ENCODE results near the gene CDK14.

Gene CDK14

DNA sequence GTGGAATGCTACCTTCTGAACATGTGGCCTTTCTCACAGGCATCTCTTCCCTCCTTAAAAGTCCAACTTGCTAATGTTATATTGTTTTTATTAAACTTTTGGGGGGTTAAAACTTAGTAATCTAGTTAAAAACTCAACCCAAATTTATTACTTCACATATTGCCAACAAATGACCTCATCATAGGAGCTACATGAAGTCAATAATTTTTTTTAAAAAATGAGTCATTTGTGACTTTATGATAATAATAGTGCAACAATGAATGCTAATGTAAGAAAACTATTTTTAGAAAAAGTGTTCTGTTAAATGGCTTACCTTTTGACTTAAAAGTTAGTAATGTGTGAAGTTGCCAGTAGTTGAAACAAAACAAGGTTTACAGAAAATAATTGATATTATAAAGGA lies 342.2 kb downstream of the CDK14 start:
- Mint-ChIP-seq H3K4me1 (no peaks in the 10 kb centered on the region), H3K9me3 (no peaks in the 10 kb centered on the region), H3K4me3 (no peak overlapping the region), H3K27ac (no peak overlapping the region), H3K36me3 (no peaks in the 10 kb centered on the region), H3K27me3 (no peaks in the 10 kb centered on the region)

- Mint-ChIP-seq H3K4me3 (no peak overlapping the region), H3K4me1 (no peaks in the 10 kb centered on the region), H3K27ac (no peak overlapping the region), H3K36me3 (no peaks in the 10 kb centered on the region), H3K27me3 (no peaks in the 10 kb centered on the region), H3K9me3 (no peaks in the 10 kb centered on the region)
These were observed 343.5 kb downstream of the CDK14 start for GRCh38 chr7:90939666-90940065.

GRCh38 chr7:90944021-90944420 lies 347.9 kb downstream of the CDK14 start:
- H3K36me3 Mint-ChIP-seq: no peaks in the 10 kb centered on the region
- no peak overlapping the region for H3K27ac Mint-ChIP-seq
- no peak overlapping the region for H3K4me3 Mint-ChIP-seq
- H3K9me3 Mint-ChIP-seq: no peaks in the 10 kb centered on the region
- H3K4me1 Mint-ChIP-seq: no peaks in the 10 kb centered on the region
- H3K27me3 Mint-ChIP-seq: no peaks in the 10 kb centered on the region

DNA sequence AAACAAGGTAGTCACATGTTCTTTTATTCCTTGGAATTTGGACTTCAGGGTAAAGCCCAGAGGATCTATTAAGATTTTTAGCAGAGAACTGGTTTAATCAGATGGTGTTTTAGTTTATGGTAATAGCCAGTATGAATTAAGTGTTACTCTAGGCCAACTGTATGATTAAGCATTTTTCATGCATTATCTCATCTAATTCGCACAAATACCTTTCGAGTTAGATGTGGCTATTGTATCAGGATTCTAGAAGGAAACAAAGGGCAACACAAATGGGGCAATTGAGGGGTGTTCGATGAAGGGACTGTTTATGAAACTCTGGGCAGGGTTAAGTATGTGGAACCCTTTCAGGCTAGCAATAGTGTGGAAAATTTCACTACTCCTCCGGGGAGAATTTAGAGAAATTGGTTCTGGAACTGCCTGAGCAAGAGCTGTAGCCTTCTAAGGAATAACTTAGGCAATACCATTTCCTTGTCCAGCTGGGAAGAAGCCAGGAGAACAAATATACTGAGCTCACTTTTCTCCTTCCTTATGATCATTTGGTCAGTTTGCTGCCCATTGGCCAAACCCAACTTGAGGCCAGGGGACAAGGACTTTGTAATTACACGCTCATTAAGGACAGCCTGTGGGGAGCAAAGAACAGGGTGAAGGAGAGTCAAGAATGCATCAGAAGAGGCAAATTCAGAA lies 349.1 kb downstream of the CDK14 start:
- Mint-ChIP-seq H3K4me3 (no peak overlapping the region), H3K27ac (no peak overlapping the region), H3K27me3 (no peaks in the 10 kb centered on the region), H3K4me1 (no peaks in the 10 kb centered on the region), H3K9me3 (no peaks in the 10 kb centered on the region), H3K36me3 (no peaks in the 10 kb centered on the region)

GRCh38 chr7:90946730-90947501 lies 350.8 kb downstream of the CDK14 start:
- H3K9me3 Mint-ChIP-seq: no peaks in the 10 kb centered on the region
- no peak overlapping the region for H3K4me3 Mint-ChIP-seq
- H3K36me3 Mint-ChIP-seq: no peaks in the 10 kb centered on the region
- no peaks in the 10 kb centered on the region for H3K27me3 Mint-ChIP-seq
- H3K4me1 Mint-ChIP-seq: no peaks in the 10 kb centered on the region
- H3K27ac Mint-ChIP-seq: no peak overlapping the region

GRCh38 chr7:90948085-90948484 lies 352.0 kb downstream of the CDK14 start:
- H3K36me3 Mint-ChIP-seq: no peaks in the 10 kb centered on the region
- no peaks in the 10 kb centered on the region for H3K27me3 Mint-ChIP-seq

GRCh38 chr7:90951229-90951628 lies 355.1 kb downstream of the CDK14 start:
- Mint-ChIP-seq H3K36me3 (no peaks in the 10 kb centered on the region), H3K4me3 (no peak overlapping the region), H3K9me3 (no peaks in the 10 kb centered on the region), H3K4me1 (no peaks in the 10 kb centered on the region), H3K27ac (no peak overlapping the region), H3K27me3 (no peaks in the 10 kb centered on the region)

More at GRCh38 chr7:90948085-90948484, 352.0 kb downstream of the CDK14 start:
- no peaks in the 10 kb centered on the region for H3K4me1 Mint-ChIP-seq
- no peak overlapping the region for H3K27ac Mint-ChIP-seq
- H3K9me3 Mint-ChIP-seq: no peaks in the 10 kb centered on the region
- no peak overlapping the region for H3K4me3 Mint-ChIP-seq

- Mint-ChIP-seq H3K4me1 (no peaks in the 10 kb centered on the region), H3K9me3 (no peaks in the 10 kb centered on the region), H3K36me3 (no peaks in the 10 kb centered on the region), H3K27ac (no peak overlapping the region), H3K27me3 (no peaks in the 10 kb centered on the region), H3K4me3 (no peak overlapping the region)
These were observed 356.1 kb downstream of the CDK14 start for GRCh38 chr7:90951986-90952954.

DNA sequence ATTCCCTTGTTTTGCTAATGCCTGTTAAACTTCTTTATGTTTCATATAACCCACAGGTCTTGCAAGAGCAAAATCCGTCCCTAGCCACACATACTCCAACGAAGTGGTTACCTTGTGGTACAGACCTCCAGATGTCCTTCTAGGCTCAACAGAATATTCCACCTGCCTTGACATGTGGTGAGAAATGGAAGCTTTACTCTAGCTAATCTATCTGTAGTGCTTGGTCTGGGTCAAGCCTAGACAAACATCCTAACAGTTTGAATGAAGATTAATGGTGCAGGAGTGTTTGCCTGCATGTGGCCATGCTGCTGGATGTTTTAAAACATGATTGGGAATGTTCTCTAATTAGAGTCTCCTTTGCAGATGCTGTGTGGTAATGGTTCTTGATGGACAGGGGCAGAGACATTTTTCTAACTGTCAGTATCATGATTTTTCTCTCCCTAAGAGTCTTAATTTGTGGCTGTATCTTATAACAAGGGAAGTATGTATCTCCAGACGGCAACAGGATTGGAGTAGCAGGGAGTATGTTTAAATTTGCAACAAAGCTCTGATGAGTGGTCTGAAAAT lies 359.6 kb downstream of the CDK14 start:
- H3K4me3 Mint-ChIP-seq: no peak overlapping the region
- H3K27me3 Mint-ChIP-seq: peaks cover 1% of the 10 kb centered on the region
- H3K4me1 Mint-ChIP-seq: no peaks in the 10 kb centered on the region
- H3K9me3 Mint-ChIP-seq: peaks cover 3% of the 10 kb centered on the region
- no peak overlapping the region for H3K27ac Mint-ChIP-seq
- no peaks in the 10 kb centered on the region for H3K36me3 Mint-ChIP-seq

- Mint-ChIP-seq H3K27ac (no peak overlapping the region), H3K36me3 (no peaks in the 10 kb centered on the region), H3K4me1 (no peaks in the 10 kb centered on the region), H3K4me3 (no peak overlapping the region), H3K9me3 (peaks cover 3% of the 10 kb centered on the region), H3K27me3 (peaks cover 1% of the 10 kb centered on the region)
These were observed 361.8 kb downstream of the CDK14 start for GRCh38 chr7:90957883-90958282.

- Mint-ChIP-seq H3K9me3 (peaks cover 3% of the 10 kb centered on the region), H3K27ac (no peak overlapping the region), H3K36me3 (no peaks in the 10 kb centered on the region)
These were observed 362.5 kb downstream of the CDK14 start for GRCh38 chr7:90958647-90959046.

GRCh38 chr7:90961037-90961725 lies 365.1 kb downstream of the CDK14 start:
- H3K36me3 Mint-ChIP-seq: no peaks in the 10 kb centered on the region
- no peak overlapping the region for H3K27ac Mint-ChIP-seq
- peaks cover 9% of the 10 kb centered on the region for H3K9me3 Mint-ChIP-seq
- peaks cover 3% of the 10 kb centered on the region for H3K27me3 Mint-ChIP-seq
- no peak overlapping the region for H3K4me3 Mint-ChIP-seq
- no peaks in the 10 kb centered on the region for H3K4me1 Mint-ChIP-seq

More at GRCh38 chr7:90958647-90959046, 362.5 kb downstream of the CDK14 start:
- H3K27me3 Mint-ChIP-seq: peaks cover 3% of the 10 kb centered on the region
- no peak overlapping the region for H3K4me3 Mint-ChIP-seq
- no peaks in the 10 kb centered on the region for H3K4me1 Mint-ChIP-seq

DNA sequence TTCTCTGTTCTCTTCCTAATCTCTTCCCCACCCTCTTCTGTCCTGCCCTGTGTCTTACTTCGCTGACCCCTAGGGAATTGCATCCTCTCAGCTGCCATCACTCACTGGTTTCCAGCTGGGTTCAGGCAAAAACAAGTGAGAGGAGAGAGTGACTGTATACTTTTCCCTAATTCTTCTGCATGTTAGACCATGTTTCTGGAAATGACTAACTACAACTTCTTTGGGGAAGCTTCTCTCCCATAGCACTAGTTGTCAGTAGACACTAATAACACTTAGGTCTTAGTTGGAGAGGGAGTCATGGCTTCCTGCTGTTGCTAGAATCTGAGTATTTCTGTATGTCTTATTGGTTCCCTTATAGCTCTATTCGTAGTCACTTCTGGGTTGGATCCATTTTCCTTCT lies 369.1 kb downstream of the CDK14 start:
- Mint-ChIP-seq H3K27ac (no peak overlapping the region), H3K9me3 (peaks cover 6% of the 10 kb centered on the region), H3K4me1 (no peaks in the 10 kb centered on the region), H3K27me3 (peaks cover 2% of the 10 kb centered on the region), H3K36me3 (no peaks in the 10 kb centered on the region), H3K4me3 (no peak overlapping the region)

DNA sequence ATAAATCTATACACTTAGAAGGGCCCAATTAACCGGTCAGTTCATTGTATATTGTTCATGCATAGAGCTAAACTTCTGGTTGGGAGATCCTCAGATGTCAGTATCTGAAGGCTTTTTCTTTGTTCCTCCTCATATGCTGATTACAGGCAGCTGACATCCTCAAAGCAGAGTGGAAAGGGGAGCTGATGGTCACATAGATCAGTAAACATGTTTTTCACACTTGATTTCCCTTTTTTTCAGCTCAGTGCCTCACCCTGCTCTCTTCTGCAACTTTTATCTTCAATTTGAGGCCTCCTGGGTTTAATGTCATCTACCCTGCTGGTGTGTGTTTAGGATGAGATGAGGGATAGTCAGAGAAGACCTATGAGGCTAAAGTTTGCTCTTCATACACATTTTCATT lies 370.2 kb downstream of the CDK14 start:
- H3K36me3 Mint-ChIP-seq: no peaks in the 10 kb centered on the region
- H3K4me3 Mint-ChIP-seq: no peak overlapping the region
- H3K27me3 Mint-ChIP-seq: peaks cover 2% of the 10 kb centered on the region

DNA sequence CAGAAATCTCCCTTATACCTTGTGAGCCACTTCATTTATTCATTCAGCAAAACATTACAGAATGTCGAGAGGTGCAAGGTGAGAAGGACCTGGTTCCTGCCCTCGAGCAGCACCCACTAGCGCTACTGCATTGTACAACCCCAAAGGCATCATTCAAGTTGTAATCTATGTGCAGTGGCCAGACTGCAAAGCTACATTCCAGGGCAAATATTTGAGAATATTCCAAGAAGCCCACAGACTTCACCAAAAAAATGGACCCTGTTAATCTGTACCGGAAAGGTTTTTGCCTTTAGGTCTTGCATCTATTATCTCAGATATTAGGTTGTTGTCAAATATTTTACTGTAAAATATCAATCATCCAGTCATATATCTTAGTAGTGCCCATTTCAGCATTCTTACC lies 372.8 kb downstream of the CDK14 start:
- no peaks in the 10 kb centered on the region for H3K27me3 Mint-ChIP-seq
- H3K9me3 Mint-ChIP-seq: peaks cover 6% of the 10 kb centered on the region

More for the DNA sequence above, 370.2 kb downstream of the CDK14 start:
- Mint-ChIP-seq H3K27ac (no peak overlapping the region), H3K9me3 (peaks cover 6% of the 10 kb centered on the region), H3K4me1 (no peaks in the 10 kb centered on the region)

More for the DNA sequence above, 372.8 kb downstream of the CDK14 start:
- Mint-ChIP-seq H3K4me1 (no peaks in the 10 kb centered on the region), H3K4me3 (no peak overlapping the region), H3K27ac (no peak overlapping the region), H3K36me3 (no peaks in the 10 kb centered on the region)
